Progenitor cell of endocrine pancreas (in vitro differentiated cells): ENCODE measurements around the gene NOS1AP. TPM values are rescaled to one million over a fixed set of nuclear protein-coding genes. Genes with fewer than 3 reads are reported as not detected.

Source experiments
- DNase-seq: peaks from one replicate; pipeline ENCODE4 v3.0.0; 2021; ENCODE audit warnings: low spot score; ENCODE audit not compliant: unreplicated experiment
- H3K27ac Mint-ChIP-seq: 2 replicates; pipeline ENCODE4 v1.8.0; 2021; ENCODE audit warnings: mild to moderate bottlenecking, moderate library complexity, mixed read lengths
- H3K27me3 Mint-ChIP-seq: 2 replicates; pipeline ENCODE4 v1.8.0; 2021; ENCODE audit warnings: mixed read lengths
- H3K36me3 Mint-ChIP-seq: 2 replicates; pipeline ENCODE4 v1.8.0; 2022; ENCODE audit warnings: mixed read lengths; ENCODE audit not compliant: insufficient read depth
- H3K4me1 Mint-ChIP-seq: 2 replicates; pipeline ENCODE4 v1.8.0; 2021; ENCODE audit warnings: low read depth, mixed read lengths
- H3K4me3 Mint-ChIP-seq: 2 replicates; pipeline ENCODE4 v1.8.0; 2021; ENCODE audit warnings: low read depth, mild to moderate bottlenecking, moderate library complexity, mixed read lengths
- H3K9me3 Mint-ChIP-seq: 2 replicates; pipeline ENCODE4 v1.8.0; 2021; ENCODE audit warnings: low read depth, mixed read lengths
- CTCF ChIP-seq: fragments of 200-600 bp; sonication (generic); IDR thresholded peaks from one replicate; pipeline ENCODE4 v1.5.0; 2021; ENCODE audit warnings: antibody characterized with exemption, mild to moderate bottlenecking; ENCODE audit not compliant: unreplicated experiment
- total RNA-seq: library from RNA; stranded (reverse); gene quantifications from 2 replicates; pipeline ENCODE4 v1.2.1, GENCODE V29; 2021

Gene NOS1AP
- total RNA-seq, 1 donor from 2014 or later = 5.6 TPM

DNA sequence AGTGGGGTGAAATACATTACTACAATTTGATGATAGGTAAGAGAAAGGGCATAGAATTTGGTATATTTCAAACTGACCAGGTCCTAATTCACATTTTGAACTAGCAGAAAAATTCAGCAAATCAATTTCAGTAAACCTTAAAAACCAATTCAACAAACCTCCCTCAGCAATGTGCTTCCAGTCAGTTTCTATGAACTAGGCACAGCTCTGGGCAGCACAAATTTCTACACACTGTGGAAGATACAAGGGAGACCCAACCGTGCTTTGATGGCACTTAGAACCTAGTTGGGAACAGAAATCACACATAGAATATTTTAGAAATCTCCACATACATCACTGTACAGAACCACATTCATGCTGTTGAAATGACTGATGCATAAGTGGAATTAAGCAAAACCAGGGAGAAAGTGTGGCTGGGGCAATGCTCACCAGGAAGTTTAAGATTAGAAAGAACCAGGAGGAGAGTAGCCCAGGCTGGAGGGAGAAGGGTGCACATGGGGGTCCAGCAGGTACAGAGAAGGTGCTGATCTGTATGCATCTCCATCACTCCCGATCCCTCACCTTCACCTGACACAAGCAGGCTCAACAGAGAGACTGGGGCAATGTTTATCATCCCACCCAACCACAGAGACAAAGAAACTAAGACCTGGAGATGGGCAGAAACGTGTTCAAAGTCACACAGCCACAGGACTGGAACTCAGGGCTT, 326.9 kb downstream of the NOS1AP start:
- Mint-ChIP-seq H3K27me3 (peaks cover 32% of the 10 kb centered on the region), H3K27ac (no peak overlapping the region), H3K9me3 (no peaks in the 10 kb centered on the region), H3K4me1 (peaks cover 2% of the 10 kb centered on the region), H3K36me3 (no peaks in the 10 kb centered on the region), H3K4me3 (no peak overlapping the region)
- TF ChIP-seq CTCF = no peak
- no peak for DNase-seq

DNA sequence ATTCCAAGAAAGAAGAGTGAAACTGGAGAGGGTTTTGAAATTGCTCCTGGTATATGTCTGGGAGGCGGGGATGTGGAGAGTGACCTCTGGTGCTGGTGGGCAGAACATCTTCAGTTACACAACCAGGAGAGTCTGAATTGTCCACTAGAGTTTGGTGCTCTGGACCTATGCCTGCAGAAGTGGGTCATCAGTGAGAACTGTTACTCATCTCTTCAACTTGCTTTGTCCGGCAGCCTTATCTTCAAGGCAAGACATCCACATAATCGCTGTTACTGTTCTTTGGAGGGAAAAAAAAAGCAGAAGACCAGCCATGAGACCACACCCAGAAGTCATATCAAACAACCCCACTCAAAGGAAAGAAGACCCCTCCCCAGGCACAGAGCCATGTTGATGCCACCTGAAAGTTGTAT, 327.6 kb downstream of the NOS1AP start:
- no peak for TF ChIP-seq CTCF
- Mint-ChIP-seq H3K27ac (no peak overlapping the region), H3K9me3 (no peaks in the 10 kb centered on the region), H3K4me1 (no peaks in the 10 kb centered on the region), H3K4me3 (no peak overlapping the region), H3K27me3 (peaks cover 32% of the 10 kb centered on the region), H3K36me3 (no peaks in the 10 kb centered on the region)
- no peak for DNase-seq

DNA sequence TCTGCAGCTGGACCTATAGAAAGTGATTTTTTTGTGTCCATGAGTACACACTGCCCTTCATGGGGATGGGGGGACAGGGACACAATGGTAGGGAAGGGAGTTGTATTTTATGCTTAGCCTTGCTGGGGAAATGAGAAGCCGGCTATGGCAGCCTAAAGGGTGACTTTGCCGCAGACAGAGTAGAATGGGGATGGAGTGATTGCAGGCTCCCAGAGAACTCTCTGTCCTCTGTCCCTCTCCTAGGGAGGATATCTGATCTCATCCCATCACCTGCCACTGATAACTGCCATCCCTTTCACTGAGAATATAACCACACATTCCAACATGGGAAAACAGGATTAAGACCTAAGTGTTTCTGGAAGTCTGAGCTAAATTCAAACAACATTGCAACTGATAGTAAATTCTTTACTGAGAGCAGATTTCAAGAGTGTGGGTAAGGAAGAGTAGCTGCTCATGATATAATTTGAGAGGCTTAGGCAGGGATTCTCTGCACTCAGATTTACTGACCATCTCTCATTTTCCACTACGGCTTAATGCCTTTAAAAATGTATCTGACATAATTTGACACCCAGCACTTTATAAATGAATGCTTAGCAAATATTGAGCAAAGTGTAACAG, 328.6 kb downstream of the NOS1AP start:
- H3K27me3 Mint-ChIP-seq = peaks cover 32% of the 10 kb centered on the region
- no peaks in the 10 kb centered on the region for H3K9me3 Mint-ChIP-seq
- H3K4me3 Mint-ChIP-seq = no peak overlapping the region
- TF ChIP-seq CTCF = no peak
- no peaks in the 10 kb centered on the region for H3K4me1 Mint-ChIP-seq
- H3K36me3 Mint-ChIP-seq = no peaks in the 10 kb centered on the region
- DNase-seq = no peak
- H3K27ac Mint-ChIP-seq = no peak overlapping the region

DNA sequence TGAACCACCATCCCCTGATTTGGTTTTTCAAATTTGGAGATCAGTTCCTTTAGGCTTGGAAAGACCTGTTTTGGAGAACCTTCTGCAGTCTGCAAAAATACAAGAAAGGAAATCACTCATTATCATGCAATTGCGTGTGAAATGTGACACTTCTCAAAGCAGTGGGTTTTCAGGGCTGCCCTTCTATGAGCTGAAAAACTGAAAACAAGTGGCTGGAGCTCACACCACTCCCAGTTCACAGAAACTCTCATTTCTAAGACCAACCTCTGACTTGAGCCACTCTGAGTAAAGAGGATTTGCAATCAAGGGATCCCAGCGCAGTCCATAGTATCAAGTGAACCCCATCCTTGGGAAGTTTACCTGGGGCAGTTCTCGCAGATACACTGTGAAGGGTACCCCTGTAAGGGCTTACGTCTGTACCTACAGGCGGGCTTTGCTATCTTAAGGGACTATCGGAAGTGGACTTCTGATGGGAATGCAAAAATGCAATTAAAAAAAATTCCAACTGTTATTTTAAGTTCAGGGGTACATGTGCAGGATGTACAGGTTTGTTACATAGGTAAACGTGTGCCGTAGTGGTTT, 329.6 kb downstream of the NOS1AP start:
- DNase-seq = no peak
- H3K4me3 Mint-ChIP-seq = no peak overlapping the region
- H3K36me3 Mint-ChIP-seq = no peaks in the 10 kb centered on the region
- H3K4me1 Mint-ChIP-seq = no peaks in the 10 kb centered on the region
- H3K9me3 Mint-ChIP-seq = no peaks in the 10 kb centered on the region
- no peak overlapping the region for H3K27ac Mint-ChIP-seq
- peaks cover 32% of the 10 kb centered on the region for H3K27me3 Mint-ChIP-seq
- no peak for TF ChIP-seq CTCF

DNA sequence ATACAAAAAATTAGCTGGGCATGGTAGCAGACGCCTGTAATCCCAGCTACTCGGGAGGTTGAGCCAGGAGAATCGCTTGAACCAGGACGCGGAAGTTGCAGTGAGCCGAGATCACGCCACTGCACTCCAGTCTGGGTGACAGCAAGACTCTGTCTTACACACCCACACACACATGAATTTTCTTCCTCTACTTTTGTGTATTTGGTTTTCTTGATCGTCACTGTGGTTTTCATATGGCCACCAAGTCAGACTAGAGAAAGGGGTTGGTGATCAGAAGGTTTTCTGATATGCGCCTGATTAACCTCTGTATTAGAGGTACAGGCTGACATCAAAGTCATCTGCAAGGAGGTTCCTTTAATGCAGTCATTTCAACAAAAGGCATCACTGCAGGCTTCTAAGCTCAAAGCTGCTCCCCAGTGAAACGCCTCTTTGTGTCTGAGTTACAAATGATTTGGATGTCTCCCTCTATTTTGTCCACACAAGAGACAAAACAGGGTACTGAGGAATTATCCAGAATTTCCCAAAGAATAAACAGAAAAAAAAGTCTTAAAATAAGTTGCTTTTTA, 331.4 kb downstream of the NOS1AP start:
- Mint-ChIP-seq H3K27me3 (peaks cover 32% of the 10 kb centered on the region), H3K4me3 (no peak overlapping the region), H3K4me1 (no peaks in the 10 kb centered on the region), H3K36me3 (no peaks in the 10 kb centered on the region), H3K27ac (no peak overlapping the region), H3K9me3 (no peaks in the 10 kb centered on the region)
- no peak for DNase-seq
- no peak for TF ChIP-seq CTCF
